Stimulated activated CD4-positive, alpha-beta T cell treated with anti-CD3 and anti-CD28 coated beads, Interleukin-15, amount 100 ng/mL, for 1 hour (primary cell): ENCODE results near the gene BMP2.

Source experiments
- DNase-seq, 2 donors: peaks; one replicate each; pipeline ENCODE4 v3.0.0-alpha.2; 2020; ENCODE audit warnings: low read depth in 1 of 2, low spot score in 1 of 2

The BMP2 gene

DNA sequence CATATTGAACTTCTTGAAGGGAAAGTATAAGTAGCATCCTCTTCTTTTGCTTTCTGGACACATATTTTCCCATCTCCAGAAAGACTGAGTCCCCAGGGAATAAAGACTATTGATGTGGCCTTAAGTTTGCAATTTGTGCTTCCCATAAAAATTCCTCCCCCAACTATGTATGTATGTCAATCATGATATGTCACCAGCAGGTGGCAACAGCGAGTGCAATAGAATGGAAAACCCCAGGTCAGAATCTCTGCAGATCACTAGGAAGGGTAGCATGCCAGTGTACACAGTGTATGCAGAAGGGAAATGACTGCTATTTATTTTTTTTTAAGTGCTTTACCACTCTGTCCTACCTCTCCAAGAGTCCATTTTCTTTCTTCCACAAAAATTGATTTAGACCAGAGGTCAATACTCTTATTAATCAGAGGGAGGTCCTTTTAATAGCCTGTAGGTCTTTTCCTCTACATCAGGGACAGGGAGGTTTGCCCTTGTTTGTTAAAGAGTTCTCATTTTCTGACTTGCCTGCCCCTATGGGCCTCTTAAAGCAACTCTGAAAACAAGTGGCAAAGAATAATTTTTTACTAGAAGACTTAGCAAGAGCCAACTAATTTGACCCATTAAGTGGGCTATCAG lies 61.4 kb downstream of the BMP2 start:
- DNase-seq = no peak

GRCh38 chr20:6829510-6830116 lies 62.1 kb downstream of the BMP2 start:
- DNase-seq = no peak
